Loucy (cell line): ENCODE results near the gene NDUFB7.
"Not testable (repeated sequence)": the region's sequence is repeated elsewhere in the genome, so short reads cannot be mapped to it uniquely, and the experiment has no call there.

Experiments
- CTCF ChIP-seq: fragments of 200-600 bp; sonication (generic); conservative IDR thresholded peaks from 2 replicates; pipeline ENCODE4 v1.5.1; 2014; ENCODE audit warnings: mild to moderate bottlenecking, antibody characterized with exemption, low read length
- EZH2phosphoT487 ChIP-seq: fragments of 200-600 bp; IDR thresholded peaks from 2 replicates; pipeline ENCODE4 v1.6.1; 2018; ENCODE audit warnings: antibody characterized with exemption, mild to moderate bottlenecking, moderate library complexity, borderline replicate concordance

GRCh38 chr19:14613399-14614098 is 41.7 kb upstream of the NDUFB7 start:
- TF ChIP-seq CTCF, EZH2phosphoT487: not testable (repeated sequence)
